ENCODE data around the gene PPP6C. TPM values are rescaled to one million over a fixed set of nuclear protein-coding genes. Genes with fewer than 3 reads are reported as not detected.
"Not testable (repeated sequence)": the region's sequence is repeated elsewhere in the genome, so short reads cannot be mapped to it uniquely, and the experiment has no call there.

The PPP6C gene
- polyA plus RNA-seq, 10 donors: 29.5 to 51.0 (median 37.9) TPM

GRCh38 chr9:125190361-125190801 lies 778 bp upstream of the PPP6C start:
- no peak for DNase-seq

GRCh38 chr9:125189011-125189360 lies 617 bp downstream of the PPP6C start:
- DNase-seq: peak in 1 of 3 donors; percentile 17

GRCh38 chr9:125183561-125183960 lies 6.0 kb downstream of the PPP6C start:
- no peak for DNase-seq

GRCh38 chr9:125183054-125183453 lies 6.5 kb downstream of the PPP6C start:
- no peak for DNase-seq

GRCh38 chr9:125181756-125182155 lies 7.8 kb downstream of the PPP6C start:
- DNase-seq: not testable (repeated sequence)

GRCh38 chr9:125180876-125181275 lies 8.7 kb downstream of the PPP6C start:
- no peak for DNase-seq

- not testable (repeated sequence) for DNase-seq
Measured at GRCh38 chr9:125179776-125180175, 9.8 kb downstream of the PPP6C start.

GRCh38 chr9:125177888-125178287 lies 11.7 kb downstream of the PPP6C start:
- DNase-seq: no peak

GRCh38 chr9:125176636-125177035 lies 13.0 kb downstream of the PPP6C start:
- peak; percentile 65 to 85 (median 79) for DNase-seq

GRCh38 chr9:125172031-125172755 lies 17.4 kb downstream of the PPP6C start:
- DNase-seq: peak in 2 of 3 donors; percentile 30 to 44

GRCh38 chr9:125169895-125170294 lies 19.7 kb downstream of the PPP6C start:
- no peak for DNase-seq

- DNase-seq: no peak
Measured at GRCh38 chr9:125166762-125167161, 22.8 kb downstream of the PPP6C start.

GRCh38 chr9:125162891-125163290 lies 26.7 kb downstream of the PPP6C start:
- not testable (repeated sequence) for DNase-seq

- no peak for DNase-seq
Measured at GRCh38 chr9:125161284-125161918, 28.2 kb downstream of the PPP6C start.

- DNase-seq: no peak
Measured at GRCh38 chr9:125160750-125161149, 28.9 kb downstream of the PPP6C start.

GRCh38 chr9:125156551-125156950 lies 33.1 kb downstream of the PPP6C start:
- DNase-seq: no peak

- DNase-seq: no peak
Measured at GRCh38 chr9:125153712-125154367, 35.8 kb downstream of the PPP6C start.

GRCh38 chr9:125151730-125152129 lies 37.9 kb downstream of the PPP6C start:
- DNase-seq: no peak

GRCh38 chr9:125150349-125151245 lies 39.0 kb downstream of the PPP6C start:
- DNase-seq: no peak

- DNase-seq: no peak
Measured at GRCh38 chr9:125147401-125147951, 42.1 kb downstream of the PPP6C start.

GRCh38 chr9:125146247-125146646 lies 43.4 kb downstream of the PPP6C start:
- no peak for DNase-seq

- no peak for DNase-seq
Measured at GRCh38 chr9:125145425-125145824, 44.2 kb downstream of the PPP6C start.

All from muscle of back (tissue), 11 donors.